HG02852 (cell line): Measurements from ENCODE around the gene SDK1.

Experiments
- ATAC-seq: cut with Tn5 transposase; IDR thresholded peaks from one replicate; pipeline ENCODE4 v1.9.1; 2021; ENCODE audit warnings: mild to moderate bottlenecking, moderate library complexity; ENCODE audit not compliant: unreplicated experiment

The SDK1 gene

GRCh38 chr7:4185136-4185535 lies 884.1 kb downstream of the SDK1 start:
- no peak for ATAC-seq

- no peak for ATAC-seq
Observed at GRCh38 chr7:4185721-4186512, 884.9 kb downstream of the SDK1 start.

GRCh38 chr7:4186513-4186780 lies 885.4 kb downstream of the SDK1 start:
- no peak for ATAC-seq

- no peak for ATAC-seq
Observed at GRCh38 chr7:4188651-4189050, 887.6 kb downstream of the SDK1 start.

GRCh38 chr7:4189131-4189570 lies 888.1 kb downstream of the SDK1 start:
- no peak for ATAC-seq

GRCh38 chr7:4190010-4190981 lies 889.2 kb downstream of the SDK1 start:
- no peak for ATAC-seq

GRCh38 chr7:4191046-4191445 lies 890.0 kb downstream of the SDK1 start:
- ATAC-seq = no peak

- ATAC-seq = no peak
Observed at GRCh38 chr7:4191525-4191924, 890.5 kb downstream of the SDK1 start.

- no peak for ATAC-seq
Observed at GRCh38 chr7:4195660-4196059, 894.6 kb downstream of the SDK1 start.

- ATAC-seq = no peak
Observed at GRCh38 chr7:4196121-4196819, 895.2 kb downstream of the SDK1 start.

GRCh38 chr7:4198301-4198700 lies 897.2 kb downstream of the SDK1 start:
- ATAC-seq = no peak

- no peak for ATAC-seq
Observed at GRCh38 chr7:4200546-4201094, 899.6 kb downstream of the SDK1 start.

- ATAC-seq = no peak
Observed at GRCh38 chr7:4201566-4201965, 900.5 kb downstream of the SDK1 start.

- no peak for ATAC-seq
Observed at GRCh38 chr7:4202154-4202736, 901.2 kb downstream of the SDK1 start.

GRCh38 chr7:4202954-4203353 lies 901.9 kb downstream of the SDK1 start:
- ATAC-seq = no peak

- ATAC-seq = no peak
Observed at GRCh38 chr7:4203626-4204512, 902.8 kb downstream of the SDK1 start.

- no peak for ATAC-seq
Observed at GRCh38 chr7:4204513-4205165, 903.6 kb downstream of the SDK1 start.

GRCh38 chr7:4205828-4206227 lies 904.8 kb downstream of the SDK1 start:
- no peak for ATAC-seq

- ATAC-seq = no peak
Observed at GRCh38 chr7:4207011-4207410, 906.0 kb downstream of the SDK1 start.
